Endothelial cell of umbilical vein (primary cell): ENCODE results near the gene NRF1. TPM values are rescaled to one million over a fixed set of nuclear protein-coding genes. Genes with fewer than 3 reads are reported as not detected.

Experiments
- BruUV-seq: library from RNA; stranded (reverse); fragments of 400-500 nt; replicated peaks from 2 replicates; lab custom pipeline; 2021; lab: Mats Ljungman, UMichigan
- CTCF ChIA-PET: fragments of 300-600, 350-600 bp; sonication (Branson Sonifier 250); formaldehyde crosslinking; loops from one replicate; lab custom pipeline; 2021; ENCODE audit warnings: antibody characterized with exemption, inconsistent platforms; lab: Charles Lee
- POLR2A ChIA-PET: fragments of 300-600, 350-600 bp; sonication (Branson Sonifier 250); formaldehyde crosslinking; loops from one replicate; lab custom pipeline; 2021; ENCODE audit warnings: antibody characterized with exemption, inconsistent platforms; lab: Charles Lee
- DNase-seq: peaks from one replicate; pipeline ENCODE4 v3.0.0-alpha.2; 2011; ENCODE audit warnings: low read depth, low spot score
- FAIRE-seq: peaks from 2 replicates; lab custom pipeline; 2011; peaks lifted over from hg19 to GRCh38; lab: Jason Lieb, UNC
- H2AFZ ChIP-seq: 2 replicates; pipeline ENCODE4 v1.6.0; 2012; ENCODE audit warnings: low read depth, low read length, control low read depth, inconsistent platforms
- H3K27ac ChIP-seq: 2 replicates; pipeline ENCODE4 v1.5.1; 2011; ENCODE audit warnings: low read depth, mild to moderate bottlenecking, control low read depth, low read length, moderate library complexity; ENCODE audit not compliant: insufficient read depth
- H3K27me3 ChIP-seq, 2 experiments: 2 replicates each; pipeline versions ENCODE4 v1.6.0 to v1.6.1; 2011; ENCODE audit warnings: low read length in 2 of 2, mixed read lengths in 1 of 2; ENCODE audit not compliant: control insufficient read depth in 2 of 2, insufficient read depth in 2 of 2
- H3K36me3 ChIP-seq, 2 experiments: 2 replicates in 1 of 2; 3 replicates in 1 of 2; pipeline ENCODE4 v1.5.1; 2011; ENCODE audit warnings: low read length in 2 of 2, mild to moderate bottlenecking in 1 of 2, moderate library complexity in 1 of 2; ENCODE audit not compliant: control insufficient read depth in 2 of 2, insufficient read depth in 2 of 2; ENCODE audit errors: extremely low read depth in 1 of 2
- H3K4me1 ChIP-seq: 3 replicates; pipeline ENCODE4 v1.5.1; 2011; ENCODE audit warnings: mild to moderate bottlenecking, low read length; ENCODE audit not compliant: control insufficient read depth, insufficient read depth; ENCODE audit errors: extremely low read depth
- H3K4me2 ChIP-seq: 2 replicates; pipeline ENCODE4 v1.6.1; 2011; ENCODE audit warnings: low read length, control low read depth, mixed read lengths; ENCODE audit not compliant: insufficient read depth
- H3K4me3 ChIP-seq, 3 experiments: fragments of 200-600 bp in 1 of 3; sonication (generic), shearing (Covaris generic) in 1 of 3; replicated peaks in 1 of 3; 2 replicates each; pipeline ENCODE4 v1.5.1; 2011 to 2016; ENCODE audit warnings: control low read depth in 3 of 3, low read length in 3 of 3, mild to moderate bottlenecking in 2 of 3, inconsistent platforms in 1 of 3, low read depth in 1 of 3, moderate library complexity in 1 of 3; ENCODE audit not compliant: insufficient read depth in 1 of 3
- H3K79me2 ChIP-seq: 2 replicates; pipeline ENCODE4 v1.6.0; 2012; ENCODE audit warnings: low read length, inconsistent platforms; ENCODE audit not compliant: control insufficient read depth, insufficient read depth
- H3K9ac ChIP-seq: replicated peaks from 2 replicates; pipeline ENCODE3; 2011; ENCODE audit warnings: low read length, control low read depth; ENCODE audit not compliant: insufficient read depth; ENCODE audit errors: extremely low read depth
- H3K9me1 ChIP-seq: replicated peaks from 3 replicates; pipeline ENCODE4 v1.6.0; 2011; ENCODE audit warnings: mild to moderate bottlenecking, low read length; ENCODE audit not compliant: control insufficient read depth, insufficient read depth; ENCODE audit errors: extremely low read depth
- H3K9me3 ChIP-seq: replicated peaks from 2 replicates; pipeline ENCODE4 v1.5.1; 2012; ENCODE audit warnings: low read length, inconsistent platforms; ENCODE audit not compliant: control insufficient read depth, insufficient read depth
- H4K20me1 ChIP-seq: replicated peaks from 2 replicates; pipeline ENCODE3; 2011; ENCODE audit warnings: mild to moderate bottlenecking, low read length; ENCODE audit not compliant: control insufficient read depth, insufficient read depth; ENCODE audit errors: extremely low read depth
- CTCF ChIP-seq, 2 donors: IDR thresholded peaks; 1 replicate in 1 of 2; 2 replicates in 1 of 2; pipeline ENCODE4 v1.5.1; 2011; ENCODE audit warnings: low read length in 2 of 2, mild to moderate bottlenecking in 2 of 2, moderate library complexity in 2 of 2, control low read depth in 1 of 2, inconsistent platforms in 1 of 2, low read depth in 1 of 2; ENCODE audit not compliant: insufficient read depth in 1 of 2; ENCODE audit errors: extremely low read depth in 1 of 2
- EZH2 ChIP-seq: IDR thresholded peaks from 2 replicates; pipeline ENCODE4 v1.6.1; 2012; ENCODE audit warnings: borderline replicate concordance, low read depth, mild to moderate bottlenecking, moderate library complexity, low read length, inconsistent platforms; ENCODE audit not compliant: severe bottlenecking
- FOS ChIP-seq: IDR thresholded peaks from 2 replicates; pipeline ENCODE4 v1.6.1; 2011; ENCODE audit warnings: mild to moderate bottlenecking, low read length, moderate library complexity, borderline replicate concordance; ENCODE audit not compliant: insufficient read depth
- GATA2 ChIP-seq: IDR thresholded peaks from 2 replicates; pipeline ENCODE4 v1.7.0; 2011; ENCODE audit warnings: low read depth, mild to moderate bottlenecking, moderate library complexity, mixed read lengths, low read length; ENCODE audit not compliant: insufficient read length, insufficient read depth
- JUN ChIP-seq: IDR thresholded peaks from 2 replicates; pipeline ENCODE4 v1.6.1; 2011; ENCODE audit warnings: borderline replicate concordance, low read depth; ENCODE audit not compliant: insufficient read length, insufficient read depth
- MAX ChIP-seq: IDR thresholded peaks from 2 replicates; pipeline ENCODE4 v1.6.1; 2011; ENCODE audit not compliant: insufficient read depth, insufficient read length
- MYC ChIP-seq: IDR thresholded peaks from one replicate; pipeline ENCODE4 v1.6.1; 2011; ENCODE audit warnings: mild to moderate bottlenecking, low read depth, low read length
- POLR2A ChIP-seq: IDR thresholded peaks from 2 replicates; pipeline ENCODE4 v1.6.1; 2012; ENCODE audit warnings: low read depth, mild to moderate bottlenecking, control low read depth, low read length
- POLR2AphosphoS5 ChIP-seq: IDR thresholded peaks from 2 replicates; pipeline ENCODE4 v1.6.1; 2012; ENCODE audit warnings: low read depth, mild to moderate bottlenecking, control low read depth, low read length, moderate library complexity; ENCODE audit not compliant: insufficient read depth
- dilution Hi-C: fragments of 300-500 bp; cut with MboI; formaldehyde crosslinking; loops from one replicate; pipeline ENCODE4 v1.15.0; 2019; ENCODE audit warnings: low sequenced_read_pairs; ENCODE audit not compliant: extremely low pct_ligation_motif_present
- intact Hi-C: fragments of 100-400 bp; cut with micrococcal nuclease; formaldehyde crosslinking; loops from one replicate; pipeline ENCODE4 v1.10.0; 2022
- polyA plus RNA-seq, 4 experiments: library from polyadenylated mRNA; depleted of rRNA in 3 of 4; stranded (reverse) in 3 of 4; unstranded in 1 of 4; fragments of >200 nt; gene quantifications; 2 replicates each; pipeline versions ENCODE4 v1.2.1 to v1.2.3, GENCODE V29; 2011 to 2012; ENCODE audit warnings: missing spikeins in 1 of 4
- total RNA-seq: library from RNA; stranded (reverse); gene quantifications from 2 replicates; pipeline ENCODE4 v1.2.3, GENCODE V29; 2021

The NRF1 gene
- total and polyA plus RNA-seq, 2 donors (not counting 3 experiments of a cell fraction or from before 2014, with no cell fraction given): 14.6 to 20.3 TPM

DNA sequence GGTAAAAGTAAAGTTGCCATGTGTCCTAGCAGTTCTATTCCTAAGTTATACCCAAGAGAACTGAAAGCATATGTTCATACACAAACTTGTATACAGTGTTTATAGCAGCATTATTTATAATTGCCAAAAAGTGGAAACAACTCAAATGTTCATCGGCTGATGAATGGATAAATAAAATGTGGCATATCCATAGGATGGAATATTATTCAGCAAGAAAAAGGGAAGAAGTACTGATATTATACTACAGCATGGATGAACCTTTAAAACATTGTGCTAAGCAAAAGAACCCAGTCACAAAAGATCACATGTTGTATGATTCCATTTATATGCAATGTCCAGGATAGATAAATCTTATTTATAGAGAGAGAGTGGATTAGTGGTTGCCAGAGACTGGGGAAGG is 68.9 kb downstream of the NRF1 start:
- intact Hi-C loops: no loop called here
- Histone ChIP-seq H3K27ac (no peak overlapping the region), H2AFZ (no peak overlapping the region), H3K4me1 (peaks cover 4% of the 10 kb centered on the region), H3K4me3 (no peak overlapping the region), H3K79me2 (no peaks in the 10 kb centered on the region), H3K4me2 (no peak overlapping the region), H3K27me3 (no peaks in the 10 kb centered on the region), H3K9ac (no peak overlapping the region), H3K36me3 (no peaks in the 10 kb centered on the region), H4K20me1 (no peaks in the 10 kb centered on the region), H3K9me3 (peaks cover 1% of the 10 kb centered on the region), H3K9me1 (peaks cover 3% of the 10 kb centered on the region)
- FAIRE-seq (no peak), DNase-seq (no peak)
- ChIA-PET POLR2A (no interaction called here), CTCF (no interaction called here)
- BruUV-seq: no TSS peak
- TF ChIP-seq MAX (no peak), JUN (no peak), GATA2 (no peak), POLR2AphosphoS5 (no peak), EZH2 (no peak), POLR2A (no peak), CTCF (IDR thresholded peaks at IDR 0.05; ENCODE audit: extremely low read depth in 1 of 2, insufficient read depth in 1 of 2, low read depth in 1 of 2, low read length in 2 of 2) (no peak), FOS (no peak), MYC (no peak)
- dilution Hi-C loops: no loop called here
